Measurements from ENCODE around the gene IDI2. TPM values are rescaled to one million over a fixed set of nuclear protein-coding genes. Genes with fewer than 3 reads are reported as not detected.
A peak's percentile ranks its signal among the peaks of the same experiment; 100 is the strongest.

IDI2 gene
- total and polyA plus RNA-seq, 2 of the 13 experiments (the other 11 are each of a cell fraction or from before 2014, with no cell fraction given), result not detected

GRCh38 chr10:983971-984655 lies 41.5 kb downstream of the IDI2 start (continued):
- no peak for TF ChIP-seq ZBTB10 (CRISPR knock-in tag; IDR thresholded peaks at IDR 0.05; ENCODE audit: borderline replicate concordance)
- no peak for TF ChIP-seq HINFP (CRISPR knock-in tag; IDR thresholded peaks at IDR 0.05; ENCODE audit: low read depth)
- TF ChIP-seq TGIF2 (CRISPR knock-in tag; IDR thresholded peaks at IDR 0.05), result no peak
- TF ChIP-seq SRF (IDR thresholded peaks at IDR 0.05; ENCODE audit: low read depth, low read length), result no peak
- TF ChIP-seq ZFP1 (CRISPR knock-in tag; IDR thresholded peaks at IDR 0.05), result no peak
- TF ChIP-seq NR2F6 (IDR thresholded peaks at IDR 0.05), result 0 out of 2 replicates have a peak, but pooled peaks have one; percentile 33
- peak; percentile 29; the same call in 1 of the 2 replicates for TF ChIP-seq NR2F6 (CRISPR knock-in tag; IDR thresholded peaks at IDR 0.05)
- no peak for TF ChIP-seq ZNF281 (CRISPR knock-in tag; IDR thresholded peaks at IDR 0.05; ENCODE audit: borderline replicate concordance)
- TF ChIP-seq RARA (CRISPR knock-in tag; IDR thresholded peaks at IDR 0.05), result peak; percentile 90
- peak; percentile 67 for TF ChIP-seq SAP130 (CRISPR knock-in tag; IDR thresholded peaks at IDR 0.05; ENCODE audit: low read depth)
- no peak for TF ChIP-seq MNT (IDR thresholded peaks at IDR 0.05)
- TF ChIP-seq ZSCAN12 (CRISPR knock-in tag; IDR thresholded peaks at IDR 0.05), result no peak
- no peak for TF ChIP-seq STAT6 (CRISPR knock-in tag; IDR thresholded peaks at IDR 0.05; ENCODE audit: borderline replicate concordance)
- TF ChIP-seq ZNF501 (CRISPR knock-in tag; IDR thresholded peaks at IDR 0.05), result no peak
- no peak for TF ChIP-seq MYPOP (CRISPR knock-in tag; IDR thresholded peaks at IDR 0.05)
- TF ChIP-seq MAX (IDR thresholded peaks at IDR 0.05), result no peak
